HEK293T (cell line): ENCODE measurements around the gene SLC44A5.

Experiments used
- CTCF ChIA-PET: fragments of 350-600 bp; formaldehyde crosslinking; extraction: SDS; loops from one replicate; lab custom pipeline; 2021; ENCODE audit warnings: antibody characterized with exemption, inconsistent platforms; lab: Yijun Ruan, JAX
- POLR2A ChIA-PET: fragments of 350-600 bp; formaldehyde crosslinking; extraction: SDS; loops from one replicate; lab custom pipeline; 2020; ENCODE audit warnings: antibody characterized with exemption, inconsistent platforms; lab: Yijun Ruan, JAX
- DNase-seq: peaks from one replicate; pipeline ENCODE4 v3.0.0; 2012; ENCODE audit warnings: mixed read lengths; ENCODE audit errors: extremely low spot score
- ARNT ChIP-seq: fragments of 450-650 bp; IDR thresholded peaks from 2 replicates; pipeline ENCODE4 v1.6.1; 2017; ENCODE audit warnings: mild to moderate bottlenecking
- BHLHE40 ChIP-seq: fragments of 450-650 bp; IDR thresholded peaks from 2 replicates; pipeline ENCODE4 v1.6.1; 2016; ENCODE audit warnings: mild to moderate bottlenecking, moderate library complexity, borderline replicate concordance
- CTBP1 ChIP-seq: fragments of 450-650 bp; IDR thresholded peaks from 2 replicates; pipeline ENCODE4 v1.6.1; 2016; ENCODE audit warnings: borderline replicate concordance
- ELF4 ChIP-seq: fragments of 450-650 bp; IDR thresholded peaks from 2 replicates; pipeline ENCODE4 v1.6.1; 2017; ENCODE audit warnings: antibody characterized with exemption
- FOXA1 ChIP-seq: fragments of 450-650 bp; IDR thresholded peaks from 2 replicates; pipeline ENCODE4 v1.6.1; 2016; ENCODE audit warnings: mild to moderate bottlenecking
- FOXK2 ChIP-seq: fragments of 450-650 bp; IDR thresholded peaks from 2 replicates; pipeline ENCODE4 v1.6.1; 2016; ENCODE audit warnings: mild to moderate bottlenecking
- FOXM1 ChIP-seq: fragments of 450-650 bp; IDR thresholded peaks from 2 replicates; pipeline ENCODE4 v1.6.1; 2017; ENCODE audit warnings: mild to moderate bottlenecking, borderline replicate concordance
- HDGF ChIP-seq: fragments of 450-650 bp; IDR thresholded peaks from 2 replicates; pipeline ENCODE4 v1.6.1; 2017; ENCODE audit warnings: antibody characterized with exemption, borderline replicate concordance
- L3MBTL2 ChIP-seq: fragments of 450-650 bp; conservative IDR thresholded peaks from 2 replicates; pipeline ENCODE4 v1.6.1; 2016; ENCODE audit warnings: mild to moderate bottlenecking
- LEF1 ChIP-seq: fragments of 450-650 bp; IDR thresholded peaks from 2 replicates; pipeline ENCODE4 v1.6.1; 2017; ENCODE audit warnings: mild to moderate bottlenecking, borderline replicate concordance
- NFRKB ChIP-seq: fragments of 450-650 bp; IDR thresholded peaks from 2 replicates; pipeline ENCODE4 v1.6.1; 2016; ENCODE audit warnings: mild to moderate bottlenecking, moderate library complexity
- PKNOX1 ChIP-seq: fragments of 450-650 bp; IDR thresholded peaks from 2 replicates; pipeline ENCODE4 v1.6.1; 2016
- SP1 ChIP-seq: fragments of 450-650 bp; IDR thresholded peaks from 2 replicates; pipeline ENCODE4 v1.6.1; 2017
- SUZ12 ChIP-seq: fragments of 450-650 bp; IDR thresholded peaks from 2 replicates; pipeline ENCODE4 v1.6.1; 2016; ENCODE audit warnings: mild to moderate bottlenecking
- TARDBP ChIP-seq: fragments of 450-650 bp; IDR thresholded peaks from 2 replicates; pipeline ENCODE4 v1.6.1; 2016
- ZNF384 ChIP-seq: fragments of 450-650 bp; IDR thresholded peaks from 2 replicates; pipeline ENCODE4 v1.6.1; 2016

The SLC44A5 gene

GRCh38 chr1:75583282-75583681 is 27.6 kb downstream of the SLC44A5 start:
- CTCF ChIA-PET = interaction anchor here (0.6 to 1.1 kb wide), 2 partner anchors 28 to 317 kb away, joined by 3 to 4 read pairs; no protein-coding TSS in a partner anchor
- POLR2A ChIA-PET = no interaction called here
- TF ChIP-seq ARNT (no peak), LEF1 (no peak), L3MBTL2 (no peak), SUZ12 (no peak), SP1 (no peak), ZNF384 (no peak), FOXM1 (no peak), NFRKB (no peak), FOXK2 (no peak), FOXA1 (no peak), PKNOX1 (no peak), CTBP1 (no peak), BHLHE40 (no peak)
- DNase-seq = no peak

- ChIA-PET POLR2A (no interaction called here), CTCF (interaction anchor here (0.6 to 1.1 kb wide), 2 partner anchors 27 to 317 kb away, joined by 3 to 4 read pairs; no protein-coding TSS in a partner anchor)
- no peak for DNase-seq
- TF ChIP-seq HDGF (no peak), ARNT (no peak)
Measured at GRCh38 chr1:75582725-75583261, 28.1 kb downstream of the SLC44A5 start.

- no peak for DNase-seq
- ChIA-PET POLR2A (no interaction called here), CTCF (no interaction called here)
- TF ChIP-seq LEF1 (no peak), CTBP1 (no peak), FOXM1 (no peak), SP1 (no peak), TARDBP (no peak), PKNOX1 (no peak), FOXK2 (no peak), BHLHE40 (no peak), ZNF384 (no peak), HDGF (no peak), ARNT (no peak), NFRKB (no peak), SUZ12 (no peak)
Measured at GRCh38 chr1:75579046-75579445, 31.9 kb downstream of the SLC44A5 start.

- no peak for DNase-seq
- POLR2A ChIA-PET = no interaction called here
- TF ChIP-seq SUZ12 (no peak), BHLHE40 (no peak), FOXK2 (no peak), ELF4 (no peak), TARDBP (no peak), HDGF (no peak), ARNT (no peak), FOXA1 (no peak), NFRKB (no peak), FOXM1 (no peak), PKNOX1 (no peak), SP1 (no peak), L3MBTL2 (no peak), ZNF384 (no peak), LEF1 (no peak), CTBP1 (no peak)
- CTCF ChIA-PET = no interaction called here
Measured at GRCh38 chr1:75575837-75576236, 35.1 kb downstream of the SLC44A5 start.

- CTCF ChIA-PET = interaction anchor here (1.2 kb wide), 1 partner anchor 48 kb away, joined by 3 read pairs; no protein-coding TSS in a partner anchor
- no peak for DNase-seq
- TF ChIP-seq ELF4 = no peak
- TF ChIP-seq HDGF = no peak
- no peak for TF ChIP-seq L3MBTL2
- TF ChIP-seq SUZ12 = no peak
- TF ChIP-seq BHLHE40 = no peak
- TF ChIP-seq FOXA1 = no peak
- TF ChIP-seq TARDBP = no peak
- TF ChIP-seq CTBP1 = no peak
- no peak for TF ChIP-seq ARNT
- no peak for TF ChIP-seq FOXK2
- TF ChIP-seq SP1 = no peak
- TF ChIP-seq LEF1 = no peak
- TF ChIP-seq ZNF384 = no peak
- TF ChIP-seq NFRKB = no peak
- POLR2A ChIA-PET = no interaction called here
Measured at GRCh38 chr1:75567191-75567590, 43.7 kb downstream of the SLC44A5 start.

- no peak for TF ChIP-seq LEF1
- TF ChIP-seq ZNF384 = no peak
- no peak for TF ChIP-seq ELF4
- no peak for TF ChIP-seq NFRKB
- TF ChIP-seq FOXA1 = no peak
- no peak for TF ChIP-seq FOXK2
- no peak for TF ChIP-seq CTBP1
- no peak for TF ChIP-seq PKNOX1
- TF ChIP-seq FOXM1 = no peak
- no peak for TF ChIP-seq ARNT
- no peak for TF ChIP-seq HDGF
- TF ChIP-seq SP1 = no peak
- TF ChIP-seq BHLHE40 = no peak
- no peak for TF ChIP-seq TARDBP
- ChIA-PET CTCF (interaction anchor here (0.6 kb wide), 1 partner anchor 230 kb away, joined by 3 read pairs; no protein-coding TSS in a partner anchor), POLR2A (no interaction called here)
- no peak for DNase-seq
Measured at GRCh38 chr1:75559800-75560199, 51.1 kb downstream of the SLC44A5 start.
